Esophagus muscularis mucosa (tissue), 4 donors: ENCODE results near the gene DACT3.

ENCODE experiments used
- CTCF ChIP-seq, 3 experiments: fragments of 200-600 bp in 2 of 3; fragments of 450-650 bp in 1 of 3; sonication (generic) in 2 of 3; IDR thresholded peaks; one replicate each; pipeline ENCODE4 v1.5.1; 2017 to 2019; ENCODE audit warnings: antibody characterized with exemption in 3 of 3, mild to moderate bottlenecking in 2 of 3, moderate library complexity in 1 of 3
- EP300 ChIP-seq: sonication (generic); formaldehyde crosslinking; IDR thresholded peaks from one replicate; pipeline ENCODE4 v1.6.1; 2017; ENCODE audit warnings: antibody characterized with exemption
- POLR2A ChIP-seq: fragments of 450-650 bp; IDR thresholded peaks from one replicate; pipeline ENCODE4 v1.6.1; 2017; ENCODE audit warnings: antibody characterized with exemption, moderate library complexity, mild to moderate bottlenecking, low read depth

- TF ChIP-seq CTCF (IDR thresholded peaks at IDR 0.05): no peak
- TF ChIP-seq POLR2A: no peak
- TF ChIP-seq EP300: no peak
These were observed 27.9 kb downstream of the DACT3 start for GRCh38 chr19:46633130-46633529.
